ENCODE results near the gene TBL2. TPM values are rescaled to one million over a fixed set of nuclear protein-coding genes. Genes with fewer than 3 reads are reported as not detected.
"Not testable (repeated sequence)": the region's sequence is repeated elsewhere in the genome, so short reads cannot be mapped to it uniquely, and the experiment has no call there.

The TBL2 gene
- total RNA-seq, 1 experiment from 2014 or later: 32.3 TPM

- TF ChIP-seq SP1 (CRISPR knock-in tag; conservative IDR thresholded peaks at IDR 0.05) (peak; percentile 72; the same call in 1 of the 2 replicates), HMGXB4 (CRISPR knock-in tag; IDR thresholded peaks at IDR 0.05) (no peak), ZNF121 (CRISPR knock-in tag; IDR thresholded peaks at IDR 0.05) (no peak), ZNF232 (CRISPR knock-in tag; IDR thresholded peaks at IDR 0.05) (peak; percentile 28; the same call in 1 of the 2 replicates)
These were observed 21.3 kb downstream of the TBL2 start (continued) for GRCh38 chr7:73557108-73557396.

GRCh38 chr7:73556208-73557107 is 21.9 kb downstream of the TBL2 start:
- DNase-seq (ENCODE audit: low spot score) (no peak), ATAC-seq (no peak)
- ChIA-PET CTCF (interaction anchor here (0.6 to 1.4 kb wide), 5 partner anchors 22 to 298 kb away, joined by 3 to 8 read pairs (median 3); partner anchors contain the start of genes BAZ1B and TBL2), POLR2A (interaction anchor here (0.6 to 1.9 kb wide), 2 partner anchors 34 to 35 kb away, joined by 3 to 9 read pairs; partner anchors contain the start of gene BAZ1B)
- peaks cover 29% of the 10 kb centered on the region for H3K27me3 Mint-ChIP-seq (ENCODE audit: low read depth)
- no peaks in the 10 kb centered on the region; the same call in 1 of the 2 replicates for H3K9me3 Mint-ChIP-seq
- H3K4me3 Mint-ChIP-seq: peak overlapping the region; percentile 79
- TF ChIP-seq CDX4 (CRISPR knock-in tag; IDR thresholded peaks at IDR 0.05; ENCODE audit: borderline replicate concordance): no peak
- peak; percentile 88 for TF ChIP-seq ZNF121 (CRISPR knock-in tag; IDR thresholded peaks at IDR 0.05)
- peak overlapping the region; percentile 83 for H3K27ac Mint-ChIP-seq
- peaks cover 9% of the 10 kb centered on the region for H3K4me1 Mint-ChIP-seq
- H3K36me3 Mint-ChIP-seq: peaks cover 4% of the 10 kb centered on the region

GRCh38 chr7:73555411-73555982 is 22.9 kb downstream of the TBL2 start:
- ChIA-PET POLR2A (interaction anchor here (1.9 kb wide), 1 partner anchor 33 kb away, joined by 9 read pairs; the partner anchor contains the start of gene BAZ1B), CTCF (no interaction called here)
- peaks cover 9% of the 10 kb centered on the region for H3K4me1 Mint-ChIP-seq
- H3K9me3 Mint-ChIP-seq: no peaks in the 10 kb centered on the region; the same call in 1 of the 2 replicates
- TF ChIP-seq SP1 (CRISPR knock-in tag; conservative IDR thresholded peaks at IDR 0.05): no peak
- no peak for TF ChIP-seq KAT7 (CRISPR knock-in tag; IDR thresholded peaks at IDR 0.05; ENCODE audit: borderline replicate concordance)
- no peak for TF ChIP-seq NFE2L1 (CRISPR knock-in tag; IDR thresholded peaks at IDR 0.05)
- no peak for TF ChIP-seq ZBTB43 (CRISPR knock-in tag; IDR thresholded peaks at IDR 0.05)
- TF ChIP-seq GRHL2 (CRISPR knock-in tag; IDR thresholded peaks at IDR 0.05; ENCODE audit: insufficient replicate concordance, severe bottlenecking): no peak
- TF ChIP-seq ZNF396 (CRISPR knock-in tag; IDR thresholded peaks at IDR 0.05; ENCODE audit: borderline replicate concordance): no peak
- TF ChIP-seq ZBTB21 (CRISPR knock-in tag; IDR thresholded peaks at IDR 0.05; ENCODE audit: borderline replicate concordance): no peak
- no peak for TF ChIP-seq STAT6 (CRISPR knock-in tag; conservative IDR thresholded peaks at IDR 0.05; ENCODE audit: low read depth)
- TF ChIP-seq PREB (CRISPR knock-in tag; IDR thresholded peaks at IDR 0.05; ENCODE audit: borderline replicate concordance): no peak
- no peak for TF ChIP-seq HMGXB4 (CRISPR knock-in tag; IDR thresholded peaks at IDR 0.05)
- TF ChIP-seq ZNF512 (CRISPR knock-in tag; IDR thresholded peaks at IDR 0.05; ENCODE audit: borderline replicate concordance): no peak
- TF ChIP-seq ZNF263 (CRISPR knock-in tag; IDR thresholded peaks at IDR 0.05; ENCODE audit: low read depth): no peak
- no peak for ATAC-seq
- H3K36me3 Mint-ChIP-seq: peaks cover 9% of the 10 kb centered on the region
- no peak for DNase-seq (ENCODE audit: low spot score)
- H3K4me3 Mint-ChIP-seq: peak overlapping the region; percentile 79
- 0 out of 2 replicates have a peak overlapping the region, but pooled peaks have one; percentile 74 for H3K27ac Mint-ChIP-seq
- peaks cover 21% of the 10 kb centered on the region for H3K27me3 Mint-ChIP-seq (ENCODE audit: low read depth)

- DNase-seq (ENCODE audit: low spot score); H3K27ac Mint-ChIP-seq; H3K4me1 Mint-ChIP-seq; H3K27me3 Mint-ChIP-seq (ENCODE audit: low read depth); CTCF ChIA-PET; H3K9me3 Mint-ChIP-seq; POLR2A ChIA-PET; H3K4me3 Mint-ChIP-seq; ATAC-seq: not testable (repeated sequence)
- H3K36me3 Mint-ChIP-seq: peaks cover 15% of the 10 kb centered on the region
These were observed 28.3 kb downstream of the TBL2 start for GRCh38 chr7:73550093-73550492.
